Keratinocyte (primary cell): ENCODE measurements around the gene BABAM2.

Source experiments
- EZH2 ChIP-seq: IDR thresholded peaks from one replicate; pipeline ENCODE4 v1.6.1; 2012; ENCODE audit warnings: inconsistent platforms, mild to moderate bottlenecking, low read length, moderate library complexity
- TF ChIP-seq, protein P1 (sequence below), 3 experiments: IDR thresholded peaks in 1 of 3; conservative IDR thresholded peaks in 1 of 3; optimal IDR thresholded peaks in 1 of 3; 2 replicates in 2 of 3; 3 replicates in 1 of 3; pipeline versions ENCODE3 to v1.5.1; 2011; ENCODE audit warnings: low read length in 3 of 3, mild to moderate bottlenecking in 3 of 3, moderate library complexity in 2 of 3, control low read depth in 1 of 3, inconsistent platforms in 1 of 3; ENCODE audit not compliant: insufficient read depth in 2 of 3; ENCODE audit errors: extremely low read depth in 1 of 3

DNA sequence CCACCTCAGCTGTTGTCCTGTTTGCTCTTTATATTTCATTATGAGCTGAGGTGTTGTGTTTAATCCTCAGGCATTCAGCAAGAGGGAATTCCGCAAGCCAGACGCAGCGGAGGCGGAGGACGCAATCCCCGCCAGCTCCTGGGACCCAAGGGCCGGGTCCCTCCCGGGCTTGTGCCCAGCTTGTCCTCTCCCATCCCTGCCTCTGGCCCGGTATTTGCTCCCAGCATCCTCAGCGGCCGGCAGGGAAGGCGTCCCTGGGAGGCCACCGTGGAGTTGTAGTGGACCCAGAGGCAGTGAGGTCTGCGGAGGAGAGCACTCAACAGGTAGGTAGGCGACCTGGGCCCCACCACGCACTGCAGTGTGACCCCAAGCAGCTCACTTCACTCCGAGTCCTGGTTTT is 459.7 kb downstream of the BABAM2 start:
- TF ChIP-seq, protein P1, sequence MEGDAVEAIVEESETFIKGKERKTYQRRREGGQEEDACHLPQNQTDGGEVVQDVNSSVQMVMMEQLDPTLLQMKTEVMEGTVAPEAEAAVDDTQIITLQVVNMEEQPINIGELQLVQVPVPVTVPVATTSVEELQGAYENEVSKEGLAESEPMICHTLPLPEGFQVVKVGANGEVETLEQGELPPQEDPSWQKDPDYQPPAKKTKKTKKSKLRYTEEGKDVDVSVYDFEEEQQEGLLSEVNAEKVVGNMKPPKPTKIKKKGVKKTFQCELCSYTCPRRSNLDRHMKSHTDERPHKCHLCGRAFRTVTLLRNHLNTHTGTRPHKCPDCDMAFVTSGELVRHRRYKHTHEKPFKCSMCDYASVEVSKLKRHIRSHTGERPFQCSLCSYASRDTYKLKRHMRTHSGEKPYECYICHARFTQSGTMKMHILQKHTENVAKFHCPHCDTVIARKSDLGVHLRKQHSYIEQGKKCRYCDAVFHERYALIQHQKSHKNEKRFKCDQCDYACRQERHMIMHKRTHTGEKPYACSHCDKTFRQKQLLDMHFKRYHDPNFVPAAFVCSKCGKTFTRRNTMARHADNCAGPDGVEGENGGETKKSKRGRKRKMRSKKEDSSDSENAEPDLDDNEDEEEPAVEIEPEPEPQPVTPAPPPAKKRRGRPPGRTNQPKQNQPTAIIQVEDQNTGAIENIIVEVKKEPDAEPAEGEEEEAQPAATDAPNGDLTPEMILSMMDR (optimal IDR thresholded peaks at IDR 0.05 in 1 of 3, IDR thresholded peaks at IDR 0.05 in 1 of 3, conservative IDR thresholded peaks at IDR 0.05 in 1 of 3; ENCODE audit: extremely low read depth in 1 of 3, insufficient read depth in 2 of 3, low read length in 3 of 3) = no peak
- no peak for TF ChIP-seq EZH2
